Common myeloid progenitor, CD34-positive (primary cell): ENCODE measurements around the gene ZBED5.
"Not testable (repeated sequence)": the region's sequence is repeated elsewhere in the genome, so short reads cannot be mapped to it uniquely, and the experiment has no call there.

ENCODE experiments used
- CTCF ChIA-PET: fragments of 350-600 bp; sonication (Branson Sonifier 250); formaldehyde crosslinking; loops from one replicate; lab custom pipeline; 2021; ENCODE audit warnings: antibody characterized with exemption; lab: Charles Lee
- POLR2A ChIA-PET: fragments of 350-600 bp; sonication (Branson Sonifier 250); formaldehyde crosslinking; loops from one replicate; lab custom pipeline; 2021; ENCODE audit warnings: antibody characterized with exemption; lab: Charles Lee
- DNase-seq, 3 donors: peaks; one replicate each; pipeline versions ENCODE4 v3.0.0 to v3.0.0-alpha.2; 2013
- H3K27ac ChIP-seq, 2 experiments: 1 replicate in 1 of 2; 2 replicates in 1 of 2; pipeline ENCODE4 v1.7.0; 2013; ENCODE audit warnings: inconsistent platforms in 2 of 2, low read length in 2 of 2, mild to moderate bottlenecking in 2 of 2, low read depth in 1 of 2, moderate library complexity in 1 of 2; ENCODE audit not compliant: severe bottlenecking in 2 of 2, insufficient read depth in 1 of 2, poor library complexity in 1 of 2
- H3K27me3 ChIP-seq, 5 experiments: replicated peaks in 2 of 5; 1 replicate in 3 of 5; 2 replicates in 2 of 5; pipeline versions ENCODE4 v1.6.1 to v1.7.0; 2013; ENCODE audit warnings: low read length in 4 of 5, mild to moderate bottlenecking in 2 of 5, moderate library complexity in 2 of 5, inconsistent platforms in 1 of 5; ENCODE audit not compliant: insufficient read depth in 5 of 5, control insufficient read depth in 4 of 5
- H3K36me3 ChIP-seq, 4 experiments: 1 replicate in 2 of 4; 2 replicates in 2 of 4; pipeline versions ENCODE4 v1.6.1 to v1.7.0; 2013; ENCODE audit warnings: low read length in 3 of 4, control low read depth in 1 of 4, mild to moderate bottlenecking in 1 of 4; ENCODE audit not compliant: control insufficient read depth in 4 of 4, insufficient read depth in 4 of 4
- H3K4me1 ChIP-seq, 4 experiments: 1 replicate in 3 of 4; 2 replicates in 1 of 4; pipeline versions ENCODE4 v1.6.1 to v1.7.1; 2013; ENCODE audit warnings: low read length in 3 of 4, mild to moderate bottlenecking in 3 of 4, control low read depth in 1 of 4, inconsistent platforms in 1 of 4, moderate library complexity in 1 of 4; ENCODE audit not compliant: control insufficient read depth in 4 of 4, insufficient read depth in 4 of 4; ENCODE audit errors: control extremely low read depth in 1 of 4
- H3K4me3 ChIP-seq, 7 experiments: 1 replicate in 4 of 7; 2 replicates in 3 of 7; pipeline versions ENCODE4 v1.5.1 to v1.7.0; 2013; ENCODE audit warnings: mild to moderate bottlenecking in 7 of 7, low read length in 6 of 7, moderate library complexity in 6 of 7, inconsistent platforms in 2 of 7, low read depth in 2 of 7, control low read depth in 1 of 7; ENCODE audit not compliant: insufficient read depth in 4 of 7, control insufficient read depth in 1 of 7; ENCODE audit errors: extremely low read depth in 1 of 7
- H3K9me3 ChIP-seq, 5 experiments: 1 replicate in 4 of 5; 2 replicates in 1 of 5; pipeline versions ENCODE4 v1.6.1 to v1.7.1; 2013; ENCODE audit warnings: low read length in 4 of 5, mild to moderate bottlenecking in 2 of 5, inconsistent platforms in 1 of 5, low read depth in 1 of 5, moderate library complexity in 1 of 5; ENCODE audit not compliant: control insufficient read depth in 4 of 5, insufficient read depth in 2 of 5; ENCODE audit errors: control extremely low read depth in 1 of 5
- WGBS: methylation state at CpG from one replicate; pipeline ENCODE4 v1.1.5; 2013; ENCODE audit not compliant: insufficient coverage; 5-methylcytosine and 5-hydroxymethylcytosine counted together

Gene ZBED5

GRCh38 chr11:10823152-10823579 lies 34.7 kb downstream of the ZBED5 start:
- Histone ChIP-seq H3K4me3 (peak overlapping the region in 5 of 7 experiments; percentile 19 to 67 (median 48)), H3K27ac (peak overlapping the region; percentile 69 to 77), H3K27me3 (no peaks in the 10 kb centered on the region), H3K4me1 (peaks cover 7 to 30% (median 12%) of the 10 kb centered on the region in 4 experiments), H3K9me3 (no peaks in the 10 kb centered on the region), H3K36me3 (no peaks in the 10 kb centered on the region)
- 13% methylated on average over 1 of the region's 2 CpGs for WGBS
- DNase-seq, result peak in 2 of 3 donors; percentile 85 to 91
- POLR2A ChIA-PET, result no interaction called here
- CTCF ChIA-PET, result interaction anchor here (0.8 kb wide), 1 partner anchor 12 kb away, joined by 3 read pairs; no protein-coding TSS in a partner anchor

DNA sequence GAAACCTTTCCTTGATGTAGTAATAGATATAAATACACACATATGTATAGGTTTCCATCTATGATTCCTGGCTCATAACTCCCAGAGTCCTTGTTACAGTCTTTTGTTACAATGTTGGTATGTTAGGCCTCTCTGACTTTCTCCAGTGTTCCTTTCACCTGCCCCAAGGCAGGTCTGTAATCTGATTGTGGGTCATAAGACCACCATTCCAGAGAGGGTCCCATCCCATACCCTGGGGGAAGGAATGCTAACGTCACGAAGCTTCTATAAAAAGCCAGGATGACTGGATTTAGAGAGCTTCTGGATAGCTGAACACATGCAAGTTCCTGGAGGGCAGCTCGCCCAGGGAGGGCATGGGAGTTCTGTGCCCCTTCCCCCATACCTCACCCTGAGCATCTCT lies 35.4 kb downstream of the ZBED5 start:
- DNase-seq, H3K36me3 ChIP-seq, H3K27me3 ChIP-seq, H3K9me3 ChIP-seq, H3K4me3 ChIP-seq, CTCF ChIA-PET: not testable (repeated sequence)
- POLR2A ChIA-PET, result interaction anchor here (0.7 kb wide), 1 partner anchor 501 kb away, joined by 8 read pairs; no protein-coding TSS in a partner anchor
- Histone ChIP-seq H3K4me1 (peaks cover 7 to 30% (median 12%) of the 10 kb centered on the region in 4 experiments), H3K27ac (peak overlapping the region in 1 of 2 experiments; percentile 69)
- 100% methylated on average over 1 of the region's 3 CpGs for WGBS

DNA sequence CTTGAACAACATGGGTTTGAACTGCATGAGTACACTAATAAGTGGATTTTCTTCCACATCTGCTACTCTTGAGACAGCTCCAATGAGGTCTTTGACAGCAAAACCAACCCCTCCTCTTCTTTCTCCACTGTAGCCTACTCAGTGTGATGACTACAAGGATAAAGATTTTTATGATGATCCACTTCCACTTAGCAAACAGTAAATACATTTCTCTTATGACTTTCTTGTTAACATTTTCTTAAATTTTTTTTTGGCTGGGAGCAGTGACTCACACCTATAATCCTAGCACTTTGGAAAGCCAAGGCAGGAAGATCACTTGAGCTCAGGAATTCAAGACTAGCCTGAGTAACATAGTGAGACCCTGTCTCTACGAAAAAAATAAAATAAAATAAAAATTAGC lies 39.3 kb downstream of the ZBED5 start:
- ChIA-PET CTCF (interaction anchor here (1.6 kb wide), 1 partner anchor 26 kb away, joined by 4 read pairs; no protein-coding TSS in a partner anchor), POLR2A (interaction anchor here (0.7 kb wide), 1 partner anchor 14 kb away, joined by 3 read pairs; no protein-coding TSS in a partner anchor)
- no peak overlapping the region for H3K4me3 ChIP-seq
- H3K9me3 ChIP-seq, result no peaks in the 10 kb centered on the region
- 100% methylated on average over 1 of the region's 1 CpG for WGBS
- no peaks in the 10 kb centered on the region for H3K36me3 ChIP-seq
- no peak for DNase-seq
- H3K4me1 ChIP-seq, result peaks cover 0 to 12% (median 3%) of the 10 kb centered on the region in 4 experiments
- no peak overlapping the region for H3K27ac ChIP-seq
- no peaks in the 10 kb centered on the region for H3K27me3 ChIP-seq

GRCh38 chr11:10813945-10814344 lies 43.9 kb downstream of the ZBED5 start:
- Histone ChIP-seq H3K9me3 (no peaks in the 10 kb centered on the region), H3K4me3 (no peak overlapping the region), H3K27ac (no peak overlapping the region), H3K36me3 (no peaks in the 10 kb centered on the region), H3K4me1 (peaks cover 0 to 9% (median 5%) of the 10 kb centered on the region in 4 experiments), H3K27me3 (no peaks in the 10 kb centered on the region)
- DNase-seq, result no peak
- ChIA-PET CTCF (interaction anchor here (0.9 kb wide), 1 partner anchor 15 kb away, joined by 3 read pairs; no protein-coding TSS in a partner anchor), POLR2A (interaction anchor here (0.6 kb wide), 1 partner anchor 13 kb away, joined by 3 read pairs; no protein-coding TSS in a partner anchor)

GRCh38 chr11:10809373-10810160 lies 48.3 kb downstream of the ZBED5 start:
- Histone ChIP-seq H3K4me1 (peaks cover 6 to 34% (median 20%) of the 10 kb centered on the region in 4 experiments), H3K27ac (peak overlapping the region; percentile 88 to 99), H3K36me3 (peaks cover 11 to 29% (median 21%) of the 10 kb centered on the region in 4 experiments), H3K4me3 (peak overlapping the region; percentile 84 to 100 (median 99)), H3K9me3 (no peaks in the 10 kb centered on the region), H3K27me3 (no peaks in the 10 kb centered on the region)
- no peak for DNase-seq
- ChIA-PET POLR2A (interaction anchor here (0.6 to 2.8 kb wide), 10 partner anchors 10 to 111 kb away, joined by 3 to 47 read pairs (median 4); partner anchors contain the start of genes CTR9 and ZBED5), CTCF (interaction anchor here (0.9 to 3.2 kb wide), 15 partner anchors 9 to 125 kb away, joined by 3 to 13 read pairs (median 4); partner anchors contain the start of gene ZBED5)
- WGBS, result 0% methylated on average over 10 of the region's 29 CpGs

DNA sequence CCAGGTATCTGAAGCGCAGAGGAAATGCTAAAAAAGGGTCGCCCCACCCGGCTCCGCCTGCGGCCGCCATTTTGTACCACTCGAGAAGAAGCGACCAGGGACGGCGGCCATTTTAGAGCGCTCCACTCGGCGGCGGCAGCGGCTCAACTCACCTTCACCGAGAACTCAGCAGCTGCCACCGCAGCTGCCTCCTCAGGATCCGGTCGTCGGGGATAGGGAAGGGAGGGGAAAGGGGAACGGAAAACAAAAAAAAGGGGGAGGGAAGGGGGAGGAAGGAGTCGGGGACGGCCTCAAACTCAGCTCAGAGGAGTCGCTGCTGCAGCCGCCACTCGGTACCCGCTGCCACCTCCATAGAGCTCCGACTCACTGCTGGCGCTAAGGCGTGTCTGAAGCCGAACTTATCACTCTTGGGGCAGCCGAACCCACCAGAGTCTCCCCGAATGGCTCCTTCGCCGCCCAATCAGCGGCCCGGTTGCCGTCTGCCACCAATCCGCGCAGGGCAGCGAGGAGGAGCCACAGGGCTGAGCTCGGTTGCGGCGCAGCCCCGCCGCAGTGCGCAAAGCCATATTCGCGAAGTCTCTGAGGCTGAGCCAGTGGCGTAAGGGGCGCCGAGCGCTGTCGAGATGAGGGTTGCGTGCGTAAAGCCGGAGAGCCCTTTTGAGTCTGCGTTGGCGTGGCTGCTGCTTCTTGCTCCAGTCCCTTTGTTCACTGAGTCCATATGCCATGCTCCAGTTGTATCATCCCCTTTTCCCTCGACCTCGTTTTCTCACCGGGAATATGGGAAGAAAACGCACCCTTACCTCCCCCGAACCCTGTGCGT lies 49.1 kb downstream of the ZBED5 start, which contains the start of gene EIF4G2:
TSS of gene EIF4G2 (minus strand) at position 374 of the 820 bp plus-strand sequence.
- 0% methylated on average over 54 of the region's 65 CpGs for WGBS
- H3K4me3 ChIP-seq, result peak within 1 kb of the TSS; percentile 84 to 100 (median 99)
- peak within 1 kb of the TSS; percentile 98 to 99 for H3K27ac ChIP-seq
- peaks cover 6 to 34% (median 20%) of the 10 kb centered on the region in 4 experiments for H3K4me1 ChIP-seq
- peak; percentile 98 to 100 (median 99) for DNase-seq
- ChIA-PET POLR2A (interaction anchor here (0.6 to 2.8 kb wide), 11 partner anchors 9 to 111 kb away, joined by 3 to 47 read pairs (median 4); partner anchors contain the start of genes CTR9 and ZBED5), CTCF (interaction anchor here (0.9 to 3.2 kb wide), 15 partner anchors 8 to 125 kb away, joined by 3 to 13 read pairs (median 4); partner anchors contain the start of gene ZBED5)
- no peaks in the 10 kb centered on the region for H3K27me3 ChIP-seq
- H3K9me3 ChIP-seq, result no peaks in the 10 kb centered on the region
- peaks cover 18 to 37% (median 28%) of the 10 kb centered on the region in 4 experiments for H3K36me3 ChIP-seq
